RKO (cell line): ENCODE measurements around the gene LRIF1.
A peak's percentile ranks its signal among the peaks of the same experiment; 100 is the strongest.
"Not testable (repeated sequence)": the region's sequence is repeated elsewhere in the genome, so short reads cannot be mapped to it uniquely, and the experiment has no call there.

Experiments used
- DNase-seq: peaks from one replicate; pipeline ENCODE4 v3.0.0-alpha.2; 2016; ENCODE audit warnings: low spot score

LRIF1 gene

DNA sequence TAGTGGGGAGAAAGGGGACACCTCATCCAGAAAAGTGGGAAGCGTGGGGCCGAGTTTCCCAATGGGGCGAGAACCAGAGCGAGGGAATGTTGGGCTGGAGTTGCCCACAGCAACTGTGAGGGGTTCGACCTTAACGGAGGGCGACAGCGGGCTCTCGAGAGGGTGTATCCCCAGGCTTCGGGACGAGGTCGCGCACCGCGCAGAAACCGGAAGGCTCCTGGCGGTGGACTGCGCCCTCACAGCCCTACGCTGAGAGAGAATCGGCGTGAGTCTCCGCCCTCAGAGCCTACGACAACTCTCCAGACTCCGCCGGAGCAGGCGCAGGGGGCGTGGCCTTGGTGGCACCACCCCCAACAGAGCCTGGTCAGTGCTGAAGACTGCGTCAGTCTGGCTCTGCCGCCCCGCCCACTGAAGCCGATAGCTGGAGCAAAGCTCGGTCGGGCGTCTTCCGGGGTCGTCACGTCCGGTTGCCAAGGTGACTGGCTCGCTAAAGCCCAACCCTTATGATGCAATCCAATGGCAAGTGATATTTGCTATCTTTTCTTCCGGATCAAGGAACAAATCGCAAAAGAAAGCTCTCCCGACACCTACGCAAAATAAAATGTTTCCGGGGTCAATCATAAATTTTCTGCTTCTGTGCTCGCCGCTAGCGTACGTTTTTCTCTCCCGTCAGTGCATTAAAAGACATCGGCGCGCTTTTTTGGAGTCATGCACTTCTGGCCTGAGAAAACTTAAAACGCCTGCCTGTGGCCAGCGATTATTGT, at the start of gene LRIF1:
Gene LRIF1, minus strand, starts transcription at position 232 of the 764 bp plus-strand sequence. CDS start 234 bp downstream, outside the sequence.
- DNase-seq, result no peak

GRCh38 chr1:111008031-111008430, 44.3 kb upstream of the LRIF1 start:
- DNase-seq, result no peak

GRCh38 chr1:111006556-111006955, 42.8 kb upstream of the LRIF1 start:
- DNase-seq, result no peak

- DNase-seq, result not testable (repeated sequence)
These were observed 35.9 kb upstream of the LRIF1 start for GRCh38 chr1:110999607-111000006.

DNA sequence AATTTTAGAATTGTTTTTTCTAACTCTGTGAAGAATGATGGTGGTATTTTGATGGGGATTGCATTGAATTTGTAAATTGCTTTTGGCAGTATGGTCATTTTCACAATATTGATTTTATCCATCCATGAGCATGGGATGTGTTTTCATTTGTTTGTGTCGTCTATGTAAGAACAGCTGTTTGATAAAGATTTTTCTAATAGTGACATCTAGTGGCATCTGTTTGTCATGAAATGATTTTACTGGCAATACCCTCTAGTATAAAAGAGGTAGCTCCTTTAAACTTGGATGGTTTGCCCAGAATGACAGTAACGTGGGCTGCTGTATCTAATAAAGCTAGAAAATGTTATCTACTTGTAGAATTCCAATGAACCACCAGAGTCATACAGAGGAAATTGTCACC, 28.6 kb upstream of the LRIF1 start:
- peak; percentile 52 for DNase-seq

DNA sequence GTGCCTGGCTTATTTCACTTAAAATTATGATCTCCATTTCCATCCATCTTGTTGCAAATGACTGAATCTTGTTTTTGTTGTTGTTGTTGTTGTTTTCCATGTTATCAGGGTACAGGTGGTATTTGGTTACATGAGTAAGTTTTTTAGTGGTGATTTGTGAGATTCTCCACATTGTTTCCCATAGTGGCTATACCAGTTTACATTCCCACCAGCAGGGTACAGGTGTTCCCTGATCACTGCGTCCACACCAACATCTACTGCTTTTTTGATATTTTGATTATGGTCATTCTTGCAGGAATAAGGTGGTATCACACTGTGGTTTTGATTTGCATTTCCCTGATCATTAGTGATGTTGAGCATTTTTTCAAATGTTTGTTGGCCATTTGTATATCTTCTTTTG, 27.6 kb upstream of the LRIF1 start:
- not testable (repeated sequence) for DNase-seq

- no peak for DNase-seq
These were observed 26.8 kb upstream of the LRIF1 start for GRCh38 chr1:110990541-110990940.

GRCh38 chr1:110986407-110986891, 22.7 kb upstream of the LRIF1 start:
- DNase-seq, result no peak

DNA sequence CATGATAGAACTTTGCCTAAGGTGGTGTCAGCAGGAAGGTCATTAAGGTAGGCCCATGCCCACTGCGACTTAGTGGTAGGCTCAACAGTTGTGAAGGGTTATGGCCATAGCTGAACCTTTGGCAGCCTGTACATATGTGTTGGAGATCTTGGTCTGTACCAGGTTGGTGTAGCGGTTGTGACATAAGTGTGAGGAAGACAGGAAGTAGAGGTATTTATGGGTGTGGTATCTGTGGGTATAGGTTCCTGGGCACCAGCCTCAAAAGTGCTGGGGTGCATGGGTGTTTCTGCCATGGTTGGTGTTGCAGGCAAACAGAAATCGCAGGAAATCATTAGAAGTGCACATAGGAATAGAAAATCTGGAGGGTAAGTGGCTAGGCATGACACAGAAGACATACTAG, 18.6 kb upstream of the LRIF1 start:
- no peak for DNase-seq

DNA sequence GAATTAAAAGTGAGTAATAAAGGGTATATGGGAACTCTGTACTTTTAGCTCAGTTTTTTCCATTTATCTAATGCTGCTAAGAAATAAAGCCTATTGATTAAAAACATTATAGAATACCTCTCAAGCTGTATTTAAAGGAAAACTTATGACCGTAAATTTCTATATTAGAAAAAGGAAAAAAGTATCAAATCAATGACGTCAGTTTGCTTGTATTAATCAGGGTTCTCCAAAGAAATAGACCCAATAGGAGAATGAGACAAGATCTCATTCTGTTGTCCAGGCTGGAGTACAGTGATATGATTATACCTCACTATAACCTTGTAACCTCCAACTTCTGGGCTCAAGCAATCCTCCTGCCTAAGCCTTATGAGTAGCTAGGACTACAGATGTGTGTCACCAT, 15.4 kb upstream of the LRIF1 start:
- no peak for DNase-seq

DNA sequence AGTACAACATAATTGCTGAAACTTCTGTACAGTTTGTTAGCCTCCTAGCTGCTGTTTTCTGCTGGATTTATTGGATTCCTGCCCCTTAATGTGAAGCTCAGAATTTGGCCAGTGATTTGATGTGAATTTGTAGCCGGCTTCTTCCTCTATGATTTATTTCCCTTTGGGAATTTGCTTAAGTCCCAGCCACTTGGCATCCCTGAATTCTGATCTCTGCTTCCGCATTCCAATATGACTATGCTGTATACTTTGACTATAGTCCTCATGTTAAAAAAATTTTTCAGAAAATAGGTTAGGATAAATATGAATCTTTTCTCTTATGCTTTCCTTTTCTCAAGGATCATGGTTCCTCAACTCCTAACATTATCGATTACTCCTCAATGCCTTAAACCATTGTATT, 12.4 kb upstream of the LRIF1 start:
- DNase-seq, result no peak

GRCh38 chr1:110975265-110975664, 11.5 kb upstream of the LRIF1 start:
- no peak for DNase-seq

GRCh38 chr1:110967256-110967655, 3.5 kb upstream of the LRIF1 start:
- DNase-seq, result peak; percentile 28

GRCh38 chr1:110964455-110964903, 757 bp upstream of the LRIF1 start:
- DNase-seq, result no peak

DNA sequence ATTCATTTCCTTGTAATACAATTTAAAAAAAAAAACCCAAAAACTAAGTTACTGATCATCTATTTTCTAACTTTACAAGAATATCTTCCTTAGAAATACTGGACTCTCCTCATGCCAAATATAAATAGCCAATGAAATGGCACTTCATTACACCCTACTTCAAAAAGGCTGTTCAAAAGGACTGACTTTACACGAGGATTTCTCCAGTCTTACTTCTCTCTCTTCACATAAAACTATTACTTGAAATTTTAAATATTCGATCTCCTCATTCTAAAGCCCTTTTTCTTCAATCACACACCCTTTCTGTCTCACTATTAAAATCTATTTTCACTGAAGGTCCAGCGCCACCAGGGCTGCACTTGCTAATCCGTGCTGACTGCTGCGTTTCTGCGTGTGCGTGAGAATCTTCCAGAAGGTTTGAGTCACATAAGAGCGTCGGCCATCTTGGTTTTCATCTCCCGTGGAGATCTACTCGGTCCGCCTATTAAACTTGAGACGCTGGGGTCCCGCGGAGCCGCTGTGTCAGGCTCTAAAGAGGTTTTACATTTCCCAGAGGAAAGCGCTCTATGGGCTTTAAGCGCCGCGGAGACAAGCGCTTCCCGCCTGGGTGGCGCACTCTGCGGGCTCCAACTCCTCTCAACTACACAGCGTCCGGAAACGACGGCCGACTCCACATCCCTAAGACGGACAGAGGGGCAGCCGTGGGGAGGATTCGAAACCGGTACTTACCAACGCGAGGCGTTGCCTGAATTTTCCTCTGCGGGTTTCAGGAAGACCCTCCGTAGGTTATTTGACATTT, 631 bp downstream of the LRIF1 start:
- no peak for DNase-seq

DNA sequence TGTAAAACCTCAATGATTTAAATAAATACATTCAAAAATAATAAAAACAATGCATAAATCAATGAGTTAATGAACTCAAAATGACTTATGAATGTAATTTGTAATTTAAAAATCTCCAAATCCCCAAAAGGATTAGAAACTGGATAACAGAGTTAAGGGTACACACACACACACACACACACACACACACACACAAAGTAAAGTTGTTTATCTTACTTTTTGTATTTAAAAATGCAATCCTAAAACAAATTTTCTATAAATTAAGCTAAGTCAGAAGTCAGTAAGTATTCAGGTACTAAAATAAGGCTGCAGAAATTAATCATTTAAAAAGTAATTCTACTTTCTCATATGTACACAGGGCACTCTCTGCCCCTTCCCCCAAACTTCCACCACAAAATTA, 1.8 kb downstream of the LRIF1 start:
- no peak for DNase-seq

- no peak for DNase-seq
These were observed 2.8 kb downstream of the LRIF1 start for GRCh38 chr1:110960777-110961420.

DNA sequence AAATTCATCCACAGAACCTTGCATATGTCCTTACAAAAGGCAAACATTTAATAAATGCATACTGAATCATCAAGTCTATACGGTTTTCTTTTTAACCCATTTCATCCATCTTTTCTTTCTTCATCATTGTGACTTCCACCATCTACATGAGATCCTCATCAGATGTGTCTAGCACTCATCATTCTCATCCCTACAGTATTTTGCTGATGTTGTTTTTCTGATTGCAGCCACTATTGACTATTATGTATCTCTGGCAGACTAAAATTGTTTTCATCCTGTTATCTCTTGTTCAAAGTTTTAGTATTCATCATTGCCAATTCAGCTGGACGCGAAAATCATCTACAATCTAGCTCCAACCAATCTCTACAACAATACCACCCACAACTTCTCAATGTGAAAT, 5.9 kb downstream of the LRIF1 start:
- no peak for DNase-seq

DNA sequence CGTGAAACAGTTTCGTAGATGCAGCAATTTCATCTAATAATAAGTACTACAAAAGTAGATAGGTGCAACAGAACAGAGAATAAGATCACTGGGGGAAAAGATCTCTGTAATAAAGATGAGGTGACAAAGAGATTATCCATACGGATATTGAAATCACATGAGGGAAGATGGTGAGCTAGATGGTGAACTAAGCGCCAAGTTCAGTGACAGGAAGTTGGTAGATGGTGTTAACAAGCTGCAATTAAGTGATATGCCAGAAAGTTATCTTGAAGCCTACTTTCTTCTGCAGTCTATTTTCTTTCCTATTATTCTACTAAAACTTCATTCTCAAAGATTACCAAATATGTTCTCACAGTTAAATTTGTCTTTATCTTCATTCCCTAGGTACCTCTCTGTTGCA, 7.1 kb downstream of the LRIF1 start:
- no peak for DNase-seq

- no peak for DNase-seq
These were observed 10.7 kb downstream of the LRIF1 start for GRCh38 chr1:110953031-110953430.

DNA sequence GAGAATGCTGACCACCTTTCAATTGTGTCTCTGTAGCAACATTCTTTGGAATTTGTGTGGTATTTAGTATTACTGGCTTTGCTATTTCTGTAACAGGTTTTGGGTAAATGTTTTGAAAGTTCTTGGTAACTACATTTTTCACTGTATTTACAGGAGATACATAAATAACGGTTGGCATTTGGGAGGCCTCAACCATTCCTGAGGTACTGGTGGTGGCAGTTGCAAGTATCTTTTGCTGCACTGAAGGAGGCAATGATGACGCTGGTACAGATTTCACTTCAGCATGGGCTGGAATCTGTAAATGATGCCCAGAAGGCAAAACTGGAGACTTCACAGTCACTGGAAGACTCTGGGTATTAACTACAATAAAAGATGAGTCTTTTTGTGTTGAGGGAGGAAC, 11.7 kb downstream of the LRIF1 start:
- no peak for DNase-seq

- no peak for DNase-seq
These were observed 12.6 kb downstream of the LRIF1 start for GRCh38 chr1:110951161-110951560.
